ENCODE data around the gene FBXO34.

FBXO34 gene, protein sequence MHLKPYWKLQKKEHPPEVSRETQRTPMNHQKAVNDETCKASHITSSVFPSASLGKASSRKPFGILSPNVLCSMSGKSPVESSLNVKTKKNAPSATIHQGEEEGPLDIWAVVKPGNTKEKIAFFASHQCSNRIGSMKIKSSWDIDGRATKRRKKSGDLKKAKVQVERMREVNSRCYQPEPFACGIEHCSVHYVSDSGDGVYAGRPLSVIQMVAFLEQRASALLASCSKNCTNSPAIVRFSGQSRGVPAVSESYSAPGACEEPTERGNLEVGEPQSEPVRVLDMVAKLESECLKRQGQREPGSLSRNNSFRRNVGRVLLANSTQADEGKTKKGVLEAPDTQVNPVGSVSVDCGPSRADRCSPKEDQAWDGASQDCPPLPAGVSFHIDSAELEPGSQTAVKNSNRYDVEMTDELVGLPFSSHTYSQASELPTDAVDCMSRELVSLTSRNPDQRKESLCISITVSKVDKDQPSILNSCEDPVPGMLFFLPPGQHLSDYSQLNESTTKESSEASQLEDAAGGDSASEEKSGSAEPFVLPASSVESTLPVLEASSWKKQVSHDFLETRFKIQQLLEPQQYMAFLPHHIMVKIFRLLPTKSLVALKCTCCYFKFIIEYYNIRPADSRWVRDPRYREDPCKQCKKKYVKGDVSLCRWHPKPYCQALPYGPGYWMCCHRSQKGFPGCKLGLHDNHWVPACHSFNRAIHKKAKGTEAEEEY

DNA sequence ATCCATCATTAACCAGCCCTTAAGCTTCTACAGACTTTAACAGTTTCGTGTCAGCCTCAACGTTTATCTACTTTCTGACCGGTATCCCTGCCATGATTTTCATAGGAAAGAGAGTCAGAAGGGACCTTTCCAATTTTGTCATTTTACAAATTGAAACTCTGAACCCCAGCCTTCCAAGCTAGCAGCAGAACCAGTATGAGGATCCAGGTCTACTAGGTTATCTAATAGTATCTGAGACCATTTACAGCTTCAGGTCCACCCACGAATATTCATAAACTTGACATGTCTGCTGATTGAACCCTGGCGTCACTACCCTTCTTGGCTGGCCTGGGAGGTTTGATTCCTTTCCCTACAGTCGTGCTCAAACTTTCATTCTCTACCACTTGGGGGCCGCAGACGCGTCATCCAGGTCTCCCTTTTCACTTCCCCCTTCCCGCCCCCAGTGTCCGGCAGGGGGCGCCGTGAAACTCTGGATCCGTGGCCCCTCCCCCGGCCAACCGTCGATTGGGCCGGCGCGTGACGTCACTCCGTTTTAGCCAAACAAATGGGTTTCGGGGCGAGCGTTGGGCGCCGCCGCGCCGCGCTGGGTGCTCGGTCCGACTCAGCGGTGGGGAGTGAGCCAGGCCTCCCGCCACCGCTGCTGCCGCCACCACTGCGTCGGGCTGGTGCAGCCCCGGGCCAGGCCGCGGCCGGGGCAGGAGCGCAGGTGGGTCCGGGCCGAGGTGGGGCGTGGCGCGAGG is at the start of gene FBXO34:
FBXO34 (plus strand) TSS at position 590 of the 740 bp plus-strand sequence. CDS start 78,970 bp downstream, outside the sequence.
- DNase-seq: peak; percentile 98

DNA sequence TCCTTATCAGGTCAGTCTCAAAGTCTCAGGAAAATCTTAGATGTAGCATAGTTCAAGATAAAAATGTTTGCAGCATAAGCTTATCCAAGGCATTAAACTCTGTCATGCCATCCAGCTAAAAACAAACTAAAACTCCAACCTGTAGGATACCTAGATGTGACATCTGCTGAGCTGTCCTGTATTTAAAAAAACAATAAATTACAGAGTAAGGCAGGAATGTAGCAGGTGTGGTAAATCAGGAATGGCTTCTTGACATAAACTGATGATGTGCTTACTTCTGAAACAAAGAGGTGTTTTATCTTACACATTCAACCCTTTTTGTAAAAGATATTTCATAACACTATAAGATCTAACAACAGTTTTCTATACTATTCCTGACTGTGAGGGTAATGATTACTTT is 49.3 kb upstream of the FBXO34 start:
- DNase-seq: no peak

DNA sequence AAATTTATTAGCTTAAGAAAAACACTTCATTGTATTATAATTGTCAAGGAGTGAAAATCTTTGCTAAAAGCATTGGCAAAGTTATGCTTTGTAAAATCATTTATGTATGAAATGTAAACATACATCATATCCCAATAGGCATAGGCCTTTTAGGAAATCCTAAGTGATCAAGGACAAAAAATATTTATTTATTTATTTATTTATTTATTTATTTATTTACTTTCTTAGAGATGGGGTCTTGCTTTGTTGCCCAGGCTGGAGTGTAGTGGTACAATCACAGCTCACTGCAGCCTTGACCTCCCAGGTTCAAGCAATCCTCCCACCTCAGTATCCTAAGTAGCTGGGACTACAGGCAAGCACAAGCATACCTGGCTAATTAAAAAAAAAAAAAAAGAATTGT is 47.9 kb upstream of the FBXO34 start:
- DNase-seq: no peak

DNA sequence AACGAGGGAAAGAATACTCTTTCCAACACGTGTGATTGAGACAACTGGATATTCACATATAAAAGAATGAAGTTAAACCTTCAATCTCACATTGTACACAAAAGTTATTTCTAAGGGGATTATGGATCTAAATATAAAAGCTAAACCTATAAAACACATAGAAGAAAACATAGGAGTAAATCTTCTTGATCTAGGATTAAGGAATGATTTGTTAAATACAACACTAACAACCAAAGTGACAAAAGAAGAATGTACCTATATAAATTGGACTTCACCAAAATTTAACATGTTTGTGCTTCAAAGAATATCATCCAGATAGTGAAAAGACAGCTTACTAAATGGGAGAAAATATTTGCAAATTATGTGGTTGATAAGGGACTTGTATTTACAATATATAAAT is 43.0 kb upstream of the FBXO34 start:
- no peak for DNase-seq

DNA sequence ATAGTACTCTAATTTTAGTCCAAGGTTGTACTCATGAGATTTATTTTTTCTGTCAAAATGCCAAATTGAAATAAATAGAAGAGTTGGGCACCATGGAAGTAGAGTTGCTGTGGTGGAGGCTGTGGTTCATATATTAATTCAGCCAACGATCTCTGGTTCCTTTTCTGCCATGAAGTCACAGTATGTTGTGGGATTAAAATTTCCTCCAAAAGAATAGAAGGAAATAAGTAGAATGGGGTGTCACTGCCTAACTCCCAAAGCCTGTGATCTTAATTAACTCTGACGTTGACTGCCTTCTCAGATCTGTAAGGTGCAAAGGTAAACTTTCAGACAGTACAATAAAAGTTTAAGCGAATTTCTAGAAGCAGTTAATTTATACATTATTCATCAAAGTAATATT is 37.6 kb upstream of the FBXO34 start:
- DNase-seq: no peak

DNA sequence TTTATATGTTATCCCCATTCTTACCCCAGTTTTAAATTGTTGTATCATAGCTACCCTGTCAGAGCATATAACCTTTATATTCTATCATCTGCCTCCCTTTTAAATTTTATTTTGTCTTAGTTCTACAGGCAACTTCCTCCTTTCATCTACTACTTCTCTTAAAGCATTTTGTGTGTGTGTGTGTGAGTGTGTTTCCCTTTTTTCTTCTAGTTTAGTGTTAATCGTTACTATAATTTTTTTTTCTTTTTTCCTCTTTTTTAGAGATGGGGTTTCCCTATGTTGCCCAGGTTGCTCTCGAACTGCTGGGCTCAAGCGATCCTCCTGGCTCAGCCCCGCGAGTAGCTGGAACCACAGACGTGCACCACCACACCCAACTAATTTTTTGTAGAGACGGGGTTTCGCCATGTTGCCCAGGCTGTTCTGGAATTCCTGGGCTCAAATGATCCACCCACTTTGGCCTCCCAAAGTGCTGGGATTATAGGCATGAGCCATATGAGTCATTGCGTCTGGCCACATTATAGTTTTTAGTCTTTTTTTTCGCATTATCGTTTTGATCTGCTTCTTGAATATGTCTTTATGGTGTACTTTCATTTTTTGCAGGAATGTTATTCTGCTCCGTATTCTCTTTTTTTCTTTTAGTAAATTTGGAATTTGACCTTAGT is 33.1 kb upstream of the FBXO34 start:
- DNase-seq: peak; percentile 4

DNA sequence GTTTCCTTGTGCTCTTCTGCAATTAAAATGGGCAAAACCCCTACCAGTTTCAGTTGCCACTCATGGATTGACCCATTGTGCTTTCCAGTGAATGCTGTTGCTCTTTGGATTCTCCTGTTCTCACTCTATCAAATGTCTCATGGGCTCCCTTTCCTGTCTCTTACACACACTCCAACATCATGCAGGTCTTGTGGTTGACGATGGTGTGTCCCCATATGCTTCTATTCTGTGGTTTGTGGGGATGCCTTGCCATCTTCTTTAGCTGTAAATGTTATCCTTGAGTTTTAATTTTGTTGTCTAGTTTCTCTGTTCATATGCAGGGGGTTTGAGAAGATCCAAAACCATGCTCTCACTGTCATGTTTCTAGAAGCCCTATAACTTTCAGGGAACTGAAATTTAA is 31.9 kb upstream of the FBXO34 start:
- no peak for DNase-seq

DNA sequence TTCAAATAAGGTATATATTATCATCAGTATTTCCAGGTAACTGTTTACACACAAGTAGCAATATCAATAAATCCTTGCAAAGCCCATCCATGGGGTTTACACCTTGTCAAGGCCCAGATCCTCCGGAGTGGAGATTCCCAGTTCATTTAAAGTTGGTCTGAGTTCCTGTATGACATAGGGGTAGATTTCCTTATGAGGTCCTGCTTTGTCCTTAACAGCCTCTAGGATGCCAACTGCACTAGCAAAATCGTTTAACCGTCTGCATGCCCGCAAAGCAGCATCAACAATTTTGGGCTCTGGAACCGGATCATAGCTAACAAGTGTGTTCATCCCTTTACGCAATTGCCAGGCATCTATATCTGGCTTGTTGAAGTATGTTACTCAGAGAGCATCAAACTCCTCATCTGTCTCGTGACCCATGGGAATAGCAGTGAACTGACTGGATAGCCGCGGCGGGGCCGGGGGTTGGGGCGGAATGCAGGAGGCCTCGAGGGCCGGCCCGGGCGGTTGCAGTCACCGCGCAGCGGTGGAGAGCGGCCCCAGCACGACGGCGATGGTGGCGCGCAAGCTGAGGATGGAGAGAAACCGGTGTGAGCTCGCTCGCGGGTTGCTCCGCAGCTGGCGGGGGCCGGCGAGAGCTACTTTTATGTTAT is 30.6 kb upstream of the FBXO34 start:
- DNase-seq: no peak

DNA sequence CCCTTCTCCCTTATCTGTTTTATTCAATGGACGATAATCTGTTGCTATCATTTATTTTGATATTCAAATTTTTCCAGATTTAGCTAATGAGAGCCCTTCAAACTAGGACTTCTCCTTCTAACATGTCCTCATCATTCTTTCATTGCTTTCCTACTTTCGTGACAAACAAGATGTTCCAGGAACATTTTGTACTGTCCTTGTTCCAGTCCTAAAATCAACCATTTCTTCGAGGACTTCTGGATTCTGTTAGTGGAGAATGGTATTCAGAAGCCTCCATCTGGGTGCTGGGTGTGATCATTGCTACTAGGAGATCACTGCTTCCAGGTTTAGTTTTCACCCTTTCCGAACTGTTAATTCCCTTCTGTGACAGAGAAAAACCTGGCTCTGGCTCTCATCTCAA is 29.5 kb upstream of the FBXO34 start:
- no peak for DNase-seq

DNA sequence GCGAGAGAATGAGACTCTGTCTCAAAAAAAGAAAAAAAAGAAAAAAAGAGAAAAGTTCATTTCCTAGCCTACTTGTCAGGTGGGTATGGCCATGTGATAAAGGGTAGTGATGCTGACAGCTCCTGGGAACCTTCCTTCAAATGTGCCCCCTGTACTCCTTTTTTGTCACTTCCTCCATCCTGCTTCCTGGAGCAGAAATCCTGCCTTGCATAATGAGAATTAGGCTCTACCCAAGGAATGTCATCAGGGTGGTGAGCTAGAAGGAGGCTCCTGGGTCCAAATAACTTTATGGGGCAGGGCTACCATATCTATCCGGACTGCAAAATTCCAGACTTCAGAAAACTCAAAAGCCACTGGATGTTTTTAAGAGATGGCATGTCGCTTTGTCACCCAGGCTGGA is 27.8 kb upstream of the FBXO34 start:
- no peak for DNase-seq

DNA sequence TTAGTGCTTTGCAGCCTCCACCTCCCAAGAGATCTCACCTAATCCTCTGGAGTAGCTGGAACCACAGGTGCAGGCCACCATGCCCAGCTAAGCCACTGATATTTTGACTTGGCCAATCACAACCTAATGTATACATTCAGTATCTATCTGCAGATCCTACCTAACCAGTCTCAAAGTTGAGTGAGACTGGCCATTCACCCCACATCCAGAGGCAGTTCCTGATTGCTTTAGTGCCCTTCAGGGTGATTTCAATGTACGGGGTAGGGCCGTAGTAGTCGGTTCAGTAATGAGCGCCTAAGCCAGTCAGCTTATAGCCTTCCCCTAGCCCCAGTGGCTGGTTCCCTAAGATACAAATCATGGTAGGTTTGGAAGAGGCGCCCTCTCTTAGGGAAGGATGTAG is 27.4 kb upstream of the FBXO34 start:
- no peak for DNase-seq

DNA sequence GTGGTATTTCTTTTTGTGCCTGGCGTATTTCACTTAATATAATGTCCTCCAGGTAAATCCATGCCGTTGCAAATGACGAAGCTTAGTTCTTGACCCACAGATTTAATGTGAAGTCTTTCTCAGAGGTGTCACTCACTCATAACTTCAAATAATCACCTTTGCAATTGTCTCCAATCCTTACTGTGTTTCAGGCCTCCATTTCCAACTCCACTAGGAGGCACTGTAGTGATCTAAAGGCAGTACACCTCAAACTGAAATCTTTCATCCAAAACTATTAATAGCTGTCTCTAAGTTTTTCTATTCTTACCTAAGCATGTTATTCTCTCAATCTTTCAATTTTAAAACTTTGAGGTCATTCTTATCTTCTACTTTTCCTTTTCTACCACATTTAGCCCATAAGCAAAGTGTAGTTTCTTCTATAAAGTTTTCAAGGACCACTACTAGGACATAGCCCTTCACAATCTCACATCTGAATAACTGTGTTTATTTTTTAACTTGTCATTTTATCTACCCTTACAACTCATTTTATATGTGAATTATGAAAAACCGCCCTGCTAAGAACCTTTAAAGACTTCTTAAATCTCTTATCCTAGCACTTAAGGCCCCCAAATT is 25.5 kb upstream of the FBXO34 start:
- DNase-seq: peak; percentile 61

DNA sequence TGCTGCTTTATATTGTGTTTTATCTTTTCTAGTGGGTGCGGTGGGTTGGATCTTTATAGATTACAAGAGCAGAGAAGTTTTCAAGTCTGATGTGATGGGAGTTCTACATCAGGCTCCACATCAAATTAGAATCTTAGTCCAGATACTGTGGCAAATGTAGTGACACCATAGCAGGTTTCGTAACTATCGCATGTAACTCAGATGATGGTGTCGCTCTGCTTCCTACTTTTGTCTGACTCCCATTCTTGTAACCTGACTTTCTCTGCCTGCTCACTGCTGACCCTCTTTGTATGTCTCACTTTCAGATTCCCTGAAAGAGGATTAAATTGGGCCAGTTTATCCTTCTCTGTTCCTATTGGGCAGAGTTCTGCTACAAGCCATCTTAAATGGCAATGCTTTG is 22.8 kb upstream of the FBXO34 start:
- DNase-seq: no peak

DNA sequence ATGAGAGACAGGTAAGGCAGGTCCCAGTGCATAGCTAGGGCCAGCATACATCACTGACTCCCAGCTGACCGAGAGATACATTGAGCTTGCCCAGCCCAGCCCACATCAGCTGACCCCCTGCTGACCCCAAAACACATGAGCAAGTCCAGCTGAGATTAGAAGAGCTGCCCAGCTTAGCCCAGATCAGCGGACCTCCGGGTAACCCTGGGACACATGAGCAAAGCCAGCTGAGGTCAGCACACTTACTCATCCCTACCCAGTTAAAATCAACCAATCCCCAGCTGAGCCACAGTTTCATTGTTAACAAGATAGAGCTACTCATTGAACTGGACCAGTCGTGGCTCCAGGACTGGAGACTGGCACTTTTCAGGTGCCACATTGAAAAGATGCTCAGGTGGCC is 21.8 kb upstream of the FBXO34 start:
- DNase-seq: no peak

DNA sequence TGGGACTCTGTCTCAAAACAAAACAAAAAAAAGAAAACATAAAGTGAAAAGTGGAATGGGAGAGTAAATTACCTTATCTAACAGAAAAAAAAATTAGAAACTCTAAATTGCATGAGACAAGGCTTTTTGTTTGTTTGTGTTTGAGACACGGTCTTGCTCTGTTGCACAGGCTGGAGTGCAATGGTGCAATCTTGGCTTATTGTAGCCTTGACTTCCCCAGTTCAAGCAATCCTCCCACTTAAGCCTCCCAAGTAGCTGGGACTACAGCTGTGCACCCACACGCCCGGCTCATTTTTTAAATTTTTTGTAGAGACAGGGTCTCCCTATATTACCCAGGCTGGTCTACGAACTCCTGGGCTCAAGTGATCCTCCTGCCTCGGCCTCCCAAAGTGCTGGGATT is 17.9 kb upstream of the FBXO34 start:
- DNase-seq: no peak

DNA sequence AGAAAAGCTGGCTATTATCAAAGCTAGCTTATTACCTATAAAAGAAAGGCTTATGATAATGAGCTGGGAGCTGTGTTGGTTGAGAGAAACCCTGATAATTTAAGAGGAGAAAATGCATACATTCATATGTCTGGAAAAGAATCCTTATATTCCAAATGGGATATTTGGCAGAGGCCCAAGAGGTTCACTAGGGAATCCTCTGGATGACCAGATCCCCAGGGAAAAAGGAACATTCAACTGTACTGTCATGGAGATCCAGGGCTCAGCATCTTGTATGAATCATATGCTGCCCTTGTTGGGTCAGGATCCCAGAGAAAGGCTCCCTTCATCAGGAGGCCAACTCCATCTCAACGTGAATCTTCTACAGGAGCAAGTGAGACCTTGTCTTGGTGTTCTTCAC is 16.6 kb upstream of the FBXO34 start:
- no peak for DNase-seq

DNA sequence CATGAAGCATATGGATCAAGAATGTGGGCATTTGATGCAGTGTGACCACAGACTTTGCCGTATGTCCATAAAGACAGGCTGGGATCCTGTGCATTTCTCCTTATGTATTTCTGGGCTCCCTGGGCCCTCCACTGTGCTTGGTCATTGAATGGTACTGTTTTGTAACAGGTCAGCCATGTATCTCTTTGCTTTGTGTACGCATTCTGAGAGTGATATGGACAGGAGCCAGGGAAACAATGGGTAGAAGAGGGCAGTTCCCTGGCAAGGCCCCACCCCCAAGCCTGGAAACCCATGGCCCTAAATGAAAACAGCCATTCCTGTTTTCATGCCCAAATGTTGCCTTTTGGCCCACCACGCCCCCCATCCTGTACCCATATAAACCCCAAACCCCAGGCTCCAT is 15.2 kb upstream of the FBXO34 start:
- no peak for DNase-seq

DNA sequence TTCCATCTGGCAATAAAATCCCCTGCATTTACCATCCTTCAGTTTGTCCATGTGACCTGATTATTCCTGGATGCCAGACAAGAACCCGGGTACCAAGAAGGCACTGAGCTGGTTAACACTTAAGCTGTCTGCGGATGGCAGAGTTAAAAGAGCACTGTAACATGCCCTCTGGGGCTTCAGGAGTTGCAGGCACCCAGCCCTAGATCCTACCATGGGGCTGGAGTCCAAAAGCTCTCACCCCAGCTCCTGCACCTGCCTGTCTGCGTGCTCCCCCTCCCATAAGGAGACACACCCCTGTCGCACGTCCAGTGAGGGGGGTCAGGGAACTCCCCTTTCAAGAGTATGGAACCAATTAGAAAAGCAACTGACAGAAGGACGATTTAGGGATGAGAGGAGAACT is 14.6 kb upstream of the FBXO34 start:
- no peak for DNase-seq

DNA sequence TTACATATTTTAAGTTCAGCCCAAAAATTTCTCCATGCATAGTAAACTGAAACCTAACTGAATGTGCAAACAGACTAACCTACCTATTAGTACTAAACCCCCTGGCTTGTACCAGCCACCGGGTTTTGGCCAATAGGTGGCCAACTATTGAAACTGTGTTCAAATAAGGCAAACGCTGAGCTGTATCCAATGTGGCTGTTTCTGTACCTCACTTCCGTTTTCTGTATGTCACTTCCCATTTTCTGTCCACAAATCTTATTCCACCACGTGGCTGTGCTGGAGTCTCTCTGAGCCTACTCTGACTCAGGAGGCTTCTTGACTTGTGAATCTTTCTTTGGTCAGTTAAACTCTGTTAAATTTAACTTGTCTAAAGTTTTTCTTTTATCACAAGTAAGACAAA is 6.0 kb upstream of the FBXO34 start:
- peak; percentile 19 for DNase-seq

DNA sequence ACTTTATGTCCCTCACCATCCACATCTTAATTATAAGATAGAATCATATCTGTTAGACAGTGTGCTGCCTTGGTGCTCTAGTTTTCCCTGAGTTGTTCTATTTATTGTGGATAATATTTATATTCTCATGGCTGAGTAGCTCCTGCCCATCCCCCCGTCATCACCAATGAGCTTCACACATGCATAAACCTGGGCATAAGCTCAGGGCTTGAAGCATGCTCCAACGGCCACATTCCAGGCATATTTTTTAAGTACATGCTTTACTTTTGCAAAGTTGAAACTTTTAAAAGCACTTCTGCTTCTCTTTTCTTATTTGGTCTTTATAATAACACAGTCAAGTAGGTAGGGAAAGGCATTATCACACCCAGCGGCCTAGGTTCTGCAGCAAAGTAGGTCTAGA is 3.4 kb upstream of the FBXO34 start:
- DNase-seq: no peak

DNA sequence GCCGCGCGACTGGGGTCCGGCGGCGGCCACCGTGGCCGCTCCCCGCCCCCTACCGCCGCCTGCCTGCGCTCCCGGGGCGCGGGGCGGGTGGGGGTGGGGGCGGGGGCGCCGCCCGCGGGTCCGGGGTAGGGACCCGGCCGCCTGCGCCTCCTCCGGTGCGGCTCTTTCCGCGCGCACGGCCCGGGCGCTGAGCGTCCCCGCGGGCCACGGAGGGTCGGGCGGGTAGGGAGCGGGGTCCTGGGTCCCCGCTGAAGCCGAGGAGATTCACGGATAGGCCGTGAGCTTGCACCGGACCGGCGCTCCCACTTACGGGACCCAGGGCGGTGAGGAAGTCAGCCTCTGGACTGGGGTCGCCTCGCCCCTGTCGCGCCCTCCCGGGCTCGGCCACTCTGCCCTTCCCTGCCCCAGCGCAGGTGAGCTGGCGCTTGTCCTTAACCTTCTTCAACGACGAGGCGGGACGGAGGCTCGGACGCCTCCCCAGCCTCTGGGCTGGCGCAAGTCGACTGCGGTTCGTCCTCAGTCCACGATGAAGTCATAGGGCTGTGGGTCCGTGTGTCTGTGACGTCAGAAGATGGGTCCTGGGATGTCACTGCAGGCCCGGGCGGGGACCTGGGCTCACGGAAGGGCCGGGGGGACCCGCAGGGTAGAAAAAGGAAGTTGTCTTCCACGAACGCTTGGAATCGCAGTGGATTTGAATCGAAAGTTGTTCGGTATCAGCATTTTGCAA is 514 bp downstream of the FBXO34 start:
- peak; percentile 78 for DNase-seq

DNA sequence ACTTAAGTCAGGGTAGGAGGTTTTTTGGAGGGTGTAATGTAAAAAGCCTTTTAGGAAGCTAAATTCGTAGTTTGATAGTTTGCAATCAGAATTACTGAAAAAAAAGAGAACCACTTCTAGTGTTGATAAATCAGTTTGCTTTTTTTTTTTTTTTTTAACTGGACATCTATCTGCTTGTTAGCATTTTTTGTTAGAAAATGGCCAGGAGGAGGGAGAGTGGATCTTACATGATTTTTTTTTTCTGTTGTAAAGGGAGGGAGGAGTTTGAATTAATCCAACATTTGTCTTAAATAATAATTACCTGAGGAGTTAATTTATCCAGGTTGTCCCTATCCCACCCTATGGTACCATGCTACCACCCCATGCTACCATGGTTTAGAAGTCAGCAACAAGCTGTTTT is 1.2 kb downstream of the FBXO34 start:
- no peak for DNase-seq

Data from CD4-positive, alpha-beta T cell treated with Interleukin-21 for 1 hour (primary cell).